Measurements from ENCODE around the gene ITPA. TPM values are rescaled to one million over a fixed set of nuclear protein-coding genes. Genes with fewer than 3 reads are reported as not detected.

The ITPA gene
- total and polyA plus RNA-seq, 2 of the 8 experiments (the other 6 are each of a cell fraction or from before 2014, with no cell fraction given), result 88.2 to 94.0 TPM

- TF ChIP-seq EP300 (IDR thresholded peaks at IDR 0.05; ENCODE audit: borderline replicate concordance in 1 of 2, low read depth in 2 of 2, low read length in 2 of 2) (no peak), RAD21 (IDR thresholded peaks at IDR 0.05 in 1 of 2, conservative IDR thresholded peaks at IDR 0.05 in 1 of 2; ENCODE audit: low read depth in 2 of 2, low read length in 2 of 2) (no peak), RBBP5 (IDR thresholded peaks at IDR 0.05; ENCODE audit: borderline replicate concordance, low read depth, low read length) (no peak), RNF2 (IDR thresholded peaks at IDR 0.05; ENCODE audit: borderline replicate concordance, low read depth, low read length, missing control alignments, poor library complexity, severe bottlenecking) (no peak), HDAC6 (IDR thresholded peaks at IDR 0.05; ENCODE audit: low read depth, low read length) (no peak), CTCF (IDR thresholded peaks at IDR 0.05; ENCODE audit: control extremely low read depth in 1 of 3, insufficient read depth in 1 of 3, low read depth in 1 of 3, low read length in 3 of 3) (no peak), KDM1A (IDR thresholded peaks at IDR 0.05; ENCODE audit: borderline replicate concordance, low read length) (no peak)
Observed at GRCh38 chr20:3242172-3242692, 32.9 kb downstream of the ITPA start (continued).
